ENCODE measurements around the gene DNTTIP2.

DNA sequence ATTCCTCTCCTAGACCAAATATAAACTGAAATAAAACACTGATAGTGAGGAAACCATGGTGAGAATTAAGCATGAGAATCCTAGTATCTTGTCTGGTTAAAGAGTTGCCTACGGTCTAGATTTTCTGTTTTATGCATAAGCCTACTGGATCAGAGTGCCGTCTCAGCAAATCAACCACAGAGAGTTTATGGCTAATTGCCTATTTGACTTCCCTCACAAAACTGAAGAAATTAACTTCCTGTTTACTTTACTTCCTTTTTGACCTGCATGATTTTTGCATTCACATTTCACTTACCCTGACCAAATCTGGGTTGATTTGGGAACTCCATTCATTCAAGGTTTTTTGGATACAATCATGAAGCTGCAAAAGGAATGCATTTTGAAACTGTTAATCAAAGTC, 25.2 kb upstream of the DNTTIP2 start:
- TF ChIP-seq, protein P1, sequence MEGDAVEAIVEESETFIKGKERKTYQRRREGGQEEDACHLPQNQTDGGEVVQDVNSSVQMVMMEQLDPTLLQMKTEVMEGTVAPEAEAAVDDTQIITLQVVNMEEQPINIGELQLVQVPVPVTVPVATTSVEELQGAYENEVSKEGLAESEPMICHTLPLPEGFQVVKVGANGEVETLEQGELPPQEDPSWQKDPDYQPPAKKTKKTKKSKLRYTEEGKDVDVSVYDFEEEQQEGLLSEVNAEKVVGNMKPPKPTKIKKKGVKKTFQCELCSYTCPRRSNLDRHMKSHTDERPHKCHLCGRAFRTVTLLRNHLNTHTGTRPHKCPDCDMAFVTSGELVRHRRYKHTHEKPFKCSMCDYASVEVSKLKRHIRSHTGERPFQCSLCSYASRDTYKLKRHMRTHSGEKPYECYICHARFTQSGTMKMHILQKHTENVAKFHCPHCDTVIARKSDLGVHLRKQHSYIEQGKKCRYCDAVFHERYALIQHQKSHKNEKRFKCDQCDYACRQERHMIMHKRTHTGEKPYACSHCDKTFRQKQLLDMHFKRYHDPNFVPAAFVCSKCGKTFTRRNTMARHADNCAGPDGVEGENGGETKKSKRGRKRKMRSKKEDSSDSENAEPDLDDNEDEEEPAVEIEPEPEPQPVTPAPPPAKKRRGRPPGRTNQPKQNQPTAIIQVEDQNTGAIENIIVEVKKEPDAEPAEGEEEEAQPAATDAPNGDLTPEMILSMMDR (IDR thresholded peaks at IDR 0.05; ENCODE audit: insufficient read depth, low read depth, low read length) = no peak
- no peak for TF ChIP-seq EZH2 (IDR thresholded peaks at IDR 0.05; ENCODE audit: insufficient read depth, low read length)
